CD4-positive, alpha-beta T cell (primary cell): ENCODE data around the gene PPP2R5C. TPM values are rescaled to one million over a fixed set of nuclear protein-coding genes. Genes with fewer than 3 reads are reported as not detected.

ENCODE experiments used
- ATAC-seq: fragments of 200-7000 bp; cut with Tn5 transposase; one replicate; pipeline ENCODE4 v1.10.0; 2022; ENCODE audit warnings: mild to moderate bottlenecking; ENCODE audit not compliant: poor library complexity
- CTCF ChIA-PET: fragments of 350-600 bp; sonication (Branson Sonifier 250); formaldehyde crosslinking; loops from one replicate; lab custom pipeline; 2021; ENCODE audit warnings: antibody characterized with exemption, inconsistent platforms; lab: Charles Lee
- POLR2A ChIA-PET: fragments of 350-600 bp; sonication (Branson Sonifier 250); formaldehyde crosslinking; loops from one replicate; lab custom pipeline; 2021; ENCODE audit warnings: antibody characterized with exemption, inconsistent platforms; lab: Charles Lee
- DNase-seq, 14 experiments: peaks; one replicate each; pipeline ENCODE4 v3.0.0-alpha.2; 2013 to 2020; ENCODE audit warnings: mixed read lengths in 2 of 14
- H3K27ac ChIP-seq, 2 donors: one replicate each; pipeline versions ENCODE4 v1.5.1 to v1.7.0; 2013; ENCODE audit warnings: low read length in 2 of 2, low read depth in 1 of 2, mild to moderate bottlenecking in 1 of 2
- H3K27me3 ChIP-seq, 2 experiments: 1 replicate in 1 of 2; 2 replicates in 1 of 2; pipeline versions ENCODE4 v1.6.1 to v1.7.0; 2013; ENCODE audit warnings: low read length in 2 of 2, control low read depth in 1 of 2, mild to moderate bottlenecking in 1 of 2, moderate library complexity in 1 of 2; ENCODE audit not compliant: insufficient read depth in 2 of 2, control insufficient read depth in 1 of 2
- H3K36me3 ChIP-seq: one replicate; pipeline ENCODE4 v1.6.1; 2013; ENCODE audit warnings: low read length, control low read depth; ENCODE audit not compliant: insufficient read depth
- H3K4me1 ChIP-seq: one replicate; pipeline ENCODE4 v1.6.1; 2013; ENCODE audit warnings: low read length, control low read depth; ENCODE audit not compliant: insufficient read depth
- H3K4me3 ChIP-seq: one replicate; pipeline ENCODE4 v1.5.1; 2013; ENCODE audit warnings: mild to moderate bottlenecking, low read length, moderate library complexity
- H3K9me3 ChIP-seq, 2 experiments: 1 replicate in 1 of 2; 2 replicates in 1 of 2; pipeline versions ENCODE4 v1.6.1 to v1.7.0; 2013; ENCODE audit warnings: low read length in 2 of 2, mild to moderate bottlenecking in 2 of 2, control low read depth in 1 of 2, moderate library complexity in 1 of 2; ENCODE audit not compliant: control insufficient read depth in 1 of 2, insufficient read depth in 1 of 2
- H3K27ac Mint-ChIP-seq: one replicate; pipeline ENCODE4 v1.8.0; 2020; ENCODE audit warnings: mixed read lengths
- H3K27me3 Mint-ChIP-seq: one replicate; pipeline ENCODE4 v1.8.0; 2021; ENCODE audit warnings: mixed read lengths
- H3K36me3 Mint-ChIP-seq: one replicate; pipeline ENCODE4 v1.8.0; 2021; ENCODE audit warnings: low read depth, mixed read lengths
- H3K4me1 Mint-ChIP-seq: one replicate; pipeline ENCODE4 v1.8.0; 2021; ENCODE audit warnings: low read depth, mixed read lengths
- H3K4me3 Mint-ChIP-seq: one replicate; pipeline ENCODE4 v1.8.0; 2020; ENCODE audit warnings: mild to moderate bottlenecking, mixed read lengths
- H3K9me3 Mint-ChIP-seq: one replicate; pipeline ENCODE4 v1.8.0; 2020; ENCODE audit warnings: mixed read lengths
- CTCF ChIP-seq: fragments of 200-600 bp; IDR thresholded peaks from one replicate; pipeline ENCODE4 v1.8.0; 2022; ENCODE audit warnings: antibody characterized with exemption, mild to moderate bottlenecking
- intact Hi-C, 2 experiments: fragments of 100-400 bp; cut with DNase I in 1 of 2; cut with micrococcal nuclease in 1 of 2; formaldehyde crosslinking; loops; one replicate each; pipeline versions ENCODE4 v1.15.1 to v1.9.0; 2023 to 2025; cut with DNase I, micrococcal nuclease
- total RNA-seq, 174 experiments: library from RNA in 2 of 174; stranded (reverse) in 2 of 174; gene quantifications; one replicate each; pipeline ENCODE4 v1.2.3 and lab custom pipeline; 2021 to 2026

The PPP2R5C gene
- total RNA-seq, 2 experiments from 2014 or later, result 463 to 487 TPM

- no peak for ATAC-seq
- POLR2A ChIA-PET, result interaction anchor here (1.4 kb wide), 1 partner anchor 48 kb away, joined by 3 read pairs; no protein-coding TSS in a partner anchor
- CTCF ChIA-PET, result interaction anchor here (0.6 to 1.7 kb wide), 2 partner anchors 12 to 88 kb away, joined by 3 to 5 read pairs; no protein-coding TSS in a partner anchor
- peak overlapping the region; percentile 65 for H3K27ac Mint-ChIP-seq
- peaks cover 34% of the 10 kb centered on the region for H3K4me1 ChIP-seq
- H3K9me3 Mint-ChIP-seq, result no peaks in the 10 kb centered on the region
- H3K27me3 Mint-ChIP-seq, result no peaks in the 10 kb centered on the region
- no peak overlapping the region for H3K4me3 ChIP-seq
- H3K27ac ChIP-seq, result peak overlapping the region in 1 of 2 donors; percentile 1
- H3K4me1 Mint-ChIP-seq, result peaks cover 77% of the 10 kb centered on the region
- no peaks in the 10 kb centered on the region for H3K9me3 ChIP-seq
- peak overlapping the region; percentile 12 for H3K4me3 Mint-ChIP-seq
- TF ChIP-seq CTCF, result no peak
- no peaks in the 10 kb centered on the region for H3K27me3 ChIP-seq
- intact Hi-C loops, result no loop called here
- DNase-seq, result no peak
- H3K36me3 Mint-ChIP-seq, result peaks cover 86% of the 10 kb centered on the region
- peaks cover 76% of the 10 kb centered on the region for H3K36me3 ChIP-seq
These were observed 98.0 kb downstream of the PPP2R5C start for GRCh38 chr14:101859538-101859902.

DNA sequence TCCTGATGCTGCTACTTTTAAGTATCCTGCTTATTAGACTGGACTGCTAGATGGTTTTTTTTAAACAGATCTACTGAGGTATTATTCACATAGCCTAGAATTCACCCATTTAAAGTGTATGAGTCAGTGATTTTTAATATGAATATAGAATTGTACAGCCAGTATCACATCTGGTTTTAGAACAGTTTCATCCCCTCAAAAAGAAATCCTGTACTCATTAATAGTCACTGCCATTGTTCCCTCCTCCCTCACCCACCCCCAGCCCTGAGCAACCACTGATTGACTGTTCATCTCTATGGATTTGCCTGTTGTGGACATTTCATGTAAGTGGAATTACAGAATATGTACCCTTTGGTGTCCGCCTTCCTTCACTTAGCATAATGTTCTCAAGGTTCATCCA, 98.4 kb downstream of the PPP2R5C start:
- peak overlapping the region; percentile 65 for H3K27ac Mint-ChIP-seq
- ATAC-seq, result no peak
- intact Hi-C loops, result no loop called here
- no peaks in the 10 kb centered on the region for H3K9me3 ChIP-seq
- H3K27ac ChIP-seq, result no peak overlapping the region
- no peaks in the 10 kb centered on the region for H3K27me3 ChIP-seq
- ChIA-PET CTCF (interaction anchor here (0.6 to 1.7 kb wide), 2 partner anchors 12 to 89 kb away, joined by 3 to 5 read pairs; no protein-coding TSS in a partner anchor), POLR2A (interaction anchor here (1.4 kb wide), 1 partner anchor 49 kb away, joined by 3 read pairs; no protein-coding TSS in a partner anchor)
- no peak overlapping the region for H3K4me3 ChIP-seq
- TF ChIP-seq CTCF, result no peak
- H3K4me1 Mint-ChIP-seq, result peaks cover 79% of the 10 kb centered on the region
- no peak for DNase-seq
- peaks cover 89% of the 10 kb centered on the region for H3K36me3 Mint-ChIP-seq
- no peak overlapping the region for H3K4me3 Mint-ChIP-seq
- H3K27me3 Mint-ChIP-seq, result no peaks in the 10 kb centered on the region
- H3K4me1 ChIP-seq, result peaks cover 33% of the 10 kb centered on the region
- peaks cover 81% of the 10 kb centered on the region for H3K36me3 ChIP-seq
- no peaks in the 10 kb centered on the region for H3K9me3 Mint-ChIP-seq

- peaks cover 71% of the 10 kb centered on the region for H3K4me1 Mint-ChIP-seq
- H3K27me3 Mint-ChIP-seq, result no peaks in the 10 kb centered on the region
- H3K4me3 Mint-ChIP-seq, result no peak overlapping the region
- Histone ChIP-seq H3K4me3 (no peak overlapping the region), H3K9me3 (no peaks in the 10 kb centered on the region), H3K27ac (no peak overlapping the region), H3K36me3 (peaks cover 76% of the 10 kb centered on the region), H3K27me3 (no peaks in the 10 kb centered on the region), H3K4me1 (peaks cover 20% of the 10 kb centered on the region)
- no peak for ATAC-seq
- no peak for DNase-seq
- CTCF ChIA-PET, result interaction anchor here (0.8 to 1.9 kb wide), 3 partner anchors 13 to 18 kb away, joined by 3 to 5 read pairs (median 3); no protein-coding TSS in a partner anchor
- peaks cover 95% of the 10 kb centered on the region for H3K36me3 Mint-ChIP-seq
- intact Hi-C loops, result no loop called here
- TF ChIP-seq CTCF, result no peak
- peak overlapping the region; percentile 35 for H3K27ac Mint-ChIP-seq
- POLR2A ChIA-PET, result interaction anchor here (0.9 to 1.2 kb wide), 2 partner anchors 38 to 106 kb away, joined by 3 read pairs; no protein-coding TSS in a partner anchor
- H3K9me3 Mint-ChIP-seq, result no peaks in the 10 kb centered on the region
These were observed 100.0 kb downstream of the PPP2R5C start for GRCh38 chr14:101861464-101861863.
